HL-60 (cell line): ENCODE data around the gene FLT3LG.

Experiments used
- CTCF ChIP-seq: IDR thresholded peaks from one replicate; pipeline ENCODE4 v1.5.1; 2011; ENCODE audit warnings: low read length, control low read depth, inconsistent platforms; ENCODE audit not compliant: insufficient read depth
- GABPA ChIP-seq: IDR thresholded peaks from 2 replicates; pipeline ENCODE4 v1.6.1; 2012; ENCODE audit warnings: low read depth
- POLR2AphosphoS5 ChIP-seq: IDR thresholded peaks from 2 replicates; pipeline ENCODE4 v1.6.1; 2012; ENCODE audit warnings: low read depth
- REST ChIP-seq: IDR thresholded peaks from 2 replicates; pipeline ENCODE4 v1.6.1; 2012; ENCODE audit warnings: low read depth; ENCODE audit not compliant: insufficient replicate concordance

- TF ChIP-seq CTCF (no peak), POLR2AphosphoS5 (no peak), REST (no peak), GABPA (no peak)
These were observed 17.7 kb upstream of the FLT3LG start for GRCh38 chr19:49456326-49456725.
